K562 (cell line): ENCODE data around the gene ROMO1. TPM values are rescaled to one million over a fixed set of nuclear protein-coding genes. Genes with fewer than 3 reads are reported as not detected.
A peak's percentile ranks its signal among the peaks of the same experiment; 100 is the strongest.

Experiments used
- CEBPZ ChIP-seq: fragments of 150-350 bp; IDR thresholded peaks from 2 replicates; pipeline ENCODE4 v1.6.1; 2014; ENCODE audit warnings: low read depth, mild to moderate bottlenecking, low read length, borderline replicate concordance
- CSDE1 ChIP-seq, 2 experiments: fragments of 450-650 bp; IDR thresholded peaks; 2 replicates each; pipeline ENCODE4 v1.6.1; 2016; ENCODE audit warnings: mild to moderate bottlenecking in 1 of 2
- CXXC5 ChIP-seq: fragments of 250-450 bp; sonication (Bioruptor Pico); IDR thresholded peaks from 2 replicates; pipeline ENCODE4 v1.8.0; 2022; ENCODE audit warnings: inconsistent platforms, mild to moderate bottlenecking, moderate library complexity
- ELK3 ChIP-seq: fragments of 450-650 bp; formaldehyde crosslinking; IDR thresholded peaks from 2 replicates; pipeline ENCODE4 v1.4.0; 2020; ENCODE audit warnings: mild to moderate bottlenecking
- HNRNPL ChIP-seq: fragments of 200-400 bp; formaldehyde crosslinking; IDR thresholded peaks from 2 replicates; pipeline ENCODE4 v1.6.1; 2017; ENCODE audit warnings: low read depth, mild to moderate bottlenecking, low read length
- KDM4B ChIP-seq, 2 experiments: fragments of 450-650 bp in 1 of 2; sonication (generic) in 1 of 2; IDR thresholded peaks; 2 replicates each; pipeline ENCODE4 v1.6.1; 2016 to 2017; ENCODE audit warnings: borderline replicate concordance in 2 of 2, antibody characterized with exemption in 1 of 2, low read depth in 1 of 2, mild to moderate bottlenecking in 1 of 2
- KLF6 ChIP-seq: fragments of 250-450 bp; sonication (Bioruptor Pico); IDR thresholded peaks from 2 replicates; pipeline ENCODE4 v1.4.0; 2020; ENCODE audit warnings: mild to moderate bottlenecking, moderate library complexity, borderline replicate concordance
- NFATC3 ChIP-seq: fragments of 450-650 bp; IDR thresholded peaks from 2 replicates; pipeline ENCODE4 v1.6.1; 2017; ENCODE audit warnings: mild to moderate bottlenecking
- PYGO2 ChIP-seq: fragments of 450-650 bp; IDR thresholded peaks from 2 replicates; pipeline ENCODE4 v1.6.1; 2016; ENCODE audit warnings: mild to moderate bottlenecking, missing genetic modification characterization, moderate library complexity, missing compliant biosample characterization
- SIN3A ChIP-seq, 2 experiments: fragments of 150-350 bp in 1 of 2; IDR thresholded peaks; 2 replicates each; pipeline ENCODE4 v1.6.1; 2011 to 2016; ENCODE audit warnings: borderline replicate concordance in 2 of 2, low read depth in 2 of 2, low read length in 2 of 2, mild to moderate bottlenecking in 2 of 2, moderate library complexity in 2 of 2; ENCODE audit not compliant: control insufficient read depth in 1 of 2
- THRA ChIP-seq: fragments of 450-650 bp; IDR thresholded peaks from 2 replicates; pipeline ENCODE4 v1.6.1; 2017; ENCODE audit warnings: mild to moderate bottlenecking, moderate library complexity
- ZNF766 ChIP-seq: fragments of 200-800 bp; sonication (Bioruptor generic); conservative IDR thresholded peaks from 2 replicates; pipeline ENCODE4 v1.6.1; 2016; ENCODE audit warnings: missing genetic modification characterization, missing compliant biosample characterization
- polyA plus RNA-seq, 8 experiments: library from polyadenylated mRNA; depleted of rRNA in 4 of 8; stranded (reverse) in 5 of 8; unstranded in 3 of 8; fragments of >200 nt; fragmentation: Nextera tagmentation in 2 of 8; fragmentation: Illumina TruSeq in 1 of 8; extraction: Ambion mirVana in 2 of 8; extraction: Trizol in 1 of 8; gene quantifications; 2 replicates each; pipeline versions ENCODE4 v1.2.1 to v1.2.3, GENCODE V29; 2011 to 2014; ENCODE audit warnings: inconsistent platforms in 1 of 8, missing spikeins in 1 of 8
- total RNA-seq, 7 experiments: library from RNA; depleted of rRNA in 6 of 7; stranded (reverse); fragments of >200 nt in 6 of 7; fragmentation: Illumina TruSeq in 2 of 7; extraction: Trizol in 2 of 7; gene quantifications; 2 replicates each; pipeline versions ENCODE4 v1.2.1 to v1.2.3, GENCODE V29; 2011 to 2021; ENCODE audit warnings: low replicate concordance in 1 of 7
- TF ChIP-seq, protein P1 (sequence below): fragments of 250-450 bp; sonication (Bioruptor Pico); IDR thresholded peaks from 2 replicates; pipeline ENCODE4 v1.5.1; 2021; ENCODE audit warnings: mild to moderate bottlenecking
- TF ChIP-seq, protein P2 (sequence below), 2 experiments: fragments of 450-650 bp in 1 of 2; sonication (generic) in 1 of 2; formaldehyde crosslinking in 1 of 2; IDR thresholded peaks in 1 of 2; conservative IDR thresholded peaks in 1 of 2; 2 replicates each; pipeline versions ENCODE4 v1.6.1 to v1.8.1; 2016 to 2023; ENCODE audit warnings: mild to moderate bottlenecking in 2 of 2, moderate library complexity in 2 of 2, inconsistent platforms in 1 of 2, missing genetic modification reagents in 1 of 2
- TF ChIP-seq, protein P3 (sequence below): sonication (generic); formaldehyde crosslinking; IDR thresholded peaks from 2 replicates; pipeline ENCODE4 v1.8.0; 2023; ENCODE audit warnings: mild to moderate bottlenecking, missing genetic modification reagents

The ROMO1 gene
- total and polyA plus RNA-seq, 9 of the 15 experiments (the other 6 are each of a cell fraction or from before 2014, with no cell fraction given): 31.8 to 741 (median 226) TPM

DNA sequence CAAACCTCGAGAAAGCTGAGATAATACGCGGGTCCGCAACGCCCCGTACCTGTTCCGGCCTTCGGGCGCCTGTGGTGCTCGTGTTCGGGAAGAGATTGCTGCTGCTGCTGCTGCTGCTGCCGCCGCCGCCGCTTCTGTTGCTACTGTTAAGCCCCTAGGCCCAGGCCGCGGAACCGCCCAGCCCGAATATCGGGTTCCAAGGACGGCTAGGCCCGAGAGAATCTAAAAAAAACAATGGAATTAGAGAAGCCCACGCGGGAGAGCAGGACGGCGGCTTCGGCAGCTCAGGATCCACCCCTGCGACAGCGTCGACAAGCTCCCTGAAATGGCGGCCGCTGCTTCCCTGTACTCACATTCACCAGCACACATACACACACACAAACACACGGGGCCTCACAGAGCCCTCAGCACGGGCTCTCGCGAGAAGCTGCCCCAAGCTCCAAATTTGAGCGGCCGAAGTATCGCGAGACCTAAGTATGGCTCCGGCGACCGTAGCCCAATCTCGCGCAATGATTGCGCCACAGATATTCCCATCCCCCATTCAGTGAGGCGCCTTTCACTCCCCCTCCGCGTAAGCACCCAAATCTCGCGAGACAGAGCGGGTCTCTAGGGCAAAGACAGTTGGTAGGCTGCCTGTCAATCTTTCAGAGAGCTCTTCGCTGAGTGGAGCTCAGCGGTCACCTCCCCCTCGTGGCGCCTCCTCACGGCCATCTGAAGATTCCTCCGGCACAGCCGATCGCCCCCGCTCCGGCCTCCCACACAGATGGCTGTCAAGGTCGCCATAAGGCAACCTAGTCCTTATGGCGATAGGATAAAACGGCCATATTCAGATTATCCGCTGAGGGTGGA, 42.9 kb downstream of the ROMO1 start, which contains the start of gene RBM39 (continued):
- TF ChIP-seq CEBPZ (no peak), KLF6 (no peak), CXXC5 (CRISPR knock-in tag) (peak; percentile 93), KDM4B (IDR thresholded peaks at IDR 0.05; ENCODE audit: borderline replicate concordance in 2 of 2, low read depth in 1 of 2) (peak in 1 of 2 experiments; percentile 81; a peak in 2 of 4 replicates), PYGO2 (tag) (no peak), THRA (no peak), SIN3A (IDR thresholded peaks at IDR 0.05; ENCODE audit: borderline replicate concordance in 2 of 2, control insufficient read depth in 1 of 2, low read depth in 2 of 2, low read length in 2 of 2) (peak; percentile 14 to 80; a peak in 3 of 4 replicates), HNRNPL (no peak; the same call in 1 of the 2 replicates), ELK3 (no peak), NFATC3 (no peak), ZNF766 (CRISPR knock-in tag) (peak; percentile 13; the same call in 1 of the 2 replicates), CSDE1 (IDR thresholded peaks at IDR 0.05) (no peak)
- TF ChIP-seq, protein P1, sequence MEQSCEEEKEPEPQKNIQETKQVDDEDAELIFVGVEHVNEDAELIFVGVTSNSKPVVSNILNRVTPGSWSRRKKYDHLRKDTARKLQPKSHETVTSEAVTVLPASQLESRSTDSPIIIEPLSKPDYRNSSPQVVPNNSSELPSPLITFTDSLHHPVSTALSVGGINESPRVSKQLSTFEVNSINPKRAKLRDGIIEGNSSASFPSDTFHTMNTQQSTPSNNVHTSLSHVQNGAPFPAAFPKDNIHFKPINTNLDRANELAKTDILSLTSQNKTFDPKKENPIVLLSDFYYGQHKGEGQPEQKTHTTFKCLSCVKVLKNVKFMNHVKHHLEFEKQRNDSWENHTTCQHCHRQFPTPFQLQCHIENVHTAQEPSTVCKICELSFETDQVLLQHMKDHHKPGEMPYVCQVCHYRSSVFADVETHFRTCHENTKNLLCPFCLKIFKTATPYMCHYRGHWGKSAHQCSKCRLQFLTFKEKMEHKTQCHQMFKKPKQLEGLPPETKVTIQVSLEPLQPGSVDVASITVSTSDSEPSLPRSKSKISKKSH (CRISPR knock-in tag): no peak
- TF ChIP-seq, protein P2, sequence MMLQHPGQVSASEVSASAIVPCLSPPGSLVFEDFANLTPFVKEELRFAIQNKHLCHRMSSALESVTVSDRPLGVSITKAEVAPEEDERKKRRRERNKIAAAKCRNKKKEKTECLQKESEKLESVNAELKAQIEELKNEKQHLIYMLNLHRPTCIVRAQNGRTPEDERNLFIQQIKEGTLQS (IDR thresholded peaks at IDR 0.05): peak; percentile 87
- TF ChIP-seq, protein P2 (CRISPR knock-in tag; conservative IDR thresholded peaks at IDR 0.05): no peak; the same call in 1 of the 2 replicates
- TF ChIP-seq, protein P3, sequence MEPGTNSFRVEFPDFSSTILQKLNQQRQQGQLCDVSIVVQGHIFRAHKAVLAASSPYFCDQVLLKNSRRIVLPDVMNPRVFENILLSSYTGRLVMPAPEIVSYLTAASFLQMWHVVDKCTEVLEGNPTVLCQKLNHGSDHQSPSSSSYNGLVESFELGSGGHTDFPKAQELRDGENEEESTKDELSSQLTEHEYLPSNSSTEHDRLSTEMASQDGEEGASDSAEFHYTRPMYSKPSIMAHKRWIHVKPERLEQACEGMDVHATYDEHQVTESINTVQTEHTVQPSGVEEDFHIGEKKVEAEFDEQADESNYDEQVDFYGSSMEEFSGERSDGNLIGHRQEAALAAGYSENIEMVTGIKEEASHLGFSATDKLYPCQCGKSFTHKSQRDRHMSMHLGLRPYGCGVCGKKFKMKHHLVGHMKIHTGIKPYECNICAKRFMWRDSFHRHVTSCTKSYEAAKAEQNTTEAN (CRISPR knock-in tag): 0 out of 2 replicates have a peak, but pooled peaks have one; percentile 79
